GM18907 (cell line): ENCODE data around the gene EDEM3.
"Not testable (repeated sequence)": the region's sequence is repeated elsewhere in the genome, so short reads cannot be mapped to it uniquely, and the experiment has no call there.

Source experiments
- ATAC-seq: cut with Tn5 transposase; IDR thresholded peaks from one replicate; pipeline ENCODE4 v1.9.1; 2021; ENCODE audit warnings: mild to moderate bottlenecking, moderate library complexity; ENCODE audit not compliant: unreplicated experiment

The EDEM3 gene

GRCh38 chr1:184770181-184770979 lies 15.7 kb upstream of the EDEM3 start:
- no peak for ATAC-seq

- no peak for ATAC-seq
Observed at GRCh38 chr1:184769241-184769640, 14.6 kb upstream of the EDEM3 start.

GRCh38 chr1:184768467-184768866 lies 13.8 kb upstream of the EDEM3 start:
- no peak for ATAC-seq

GRCh38 chr1:184767591-184767990 lies 12.9 kb upstream of the EDEM3 start:
- ATAC-seq, result no peak

GRCh38 chr1:184764483-184764882 lies 9.8 kb upstream of the EDEM3 start:
- no peak for ATAC-seq

GRCh38 chr1:184763520-184763919 lies 8.9 kb upstream of the EDEM3 start:
- not testable (repeated sequence) for ATAC-seq

- no peak for ATAC-seq
Observed at GRCh38 chr1:184761969-184762485, 7.4 kb upstream of the EDEM3 start.

GRCh38 chr1:184759651-184760050 lies 5.0 kb upstream of the EDEM3 start:
- no peak for ATAC-seq

GRCh38 chr1:184759112-184759511 lies 4.5 kb upstream of the EDEM3 start:
- ATAC-seq, result no peak

- no peak for ATAC-seq
Observed at GRCh38 chr1:184757891-184758290, 3.2 kb upstream of the EDEM3 start.

- ATAC-seq, result no peak
Observed at GRCh38 chr1:184757406-184757805, 2.7 kb upstream of the EDEM3 start.

GRCh38 chr1:184755226-184756065 lies 788 bp upstream of the EDEM3 start:
- peak; percentile 9 for ATAC-seq

- peak; percentile 20 for ATAC-seq
Observed at GRCh38 chr1:184753608-184754475, 816 bp downstream of the EDEM3 start.

- no peak for ATAC-seq
Observed at GRCh38 chr1:184753117-184753516, 1.5 kb downstream of the EDEM3 start.

GRCh38 chr1:184752656-184753055 lies 2.0 kb downstream of the EDEM3 start:
- no peak for ATAC-seq

- no peak for ATAC-seq
Observed at GRCh38 chr1:184748740-184749139, 5.9 kb downstream of the EDEM3 start.

GRCh38 chr1:184747089-184747955 lies 7.3 kb downstream of the EDEM3 start:
- peak; percentile 86 for ATAC-seq

GRCh38 chr1:184745929-184746638 lies 8.6 kb downstream of the EDEM3 start:
- no peak for ATAC-seq

- no peak for ATAC-seq
Observed at GRCh38 chr1:184745110-184745509, 9.5 kb downstream of the EDEM3 start.
